GM13977 (cell line): ENCODE data around the gene CEP290.

Source experiments
- DNase-seq: peaks from one replicate; pipeline ENCODE4 v3.0.0; 2012; ENCODE audit warnings: low spot score
- CTCF ChIP-seq: IDR thresholded peaks from 2 replicates; pipeline ENCODE4 v1.5.1; 2012; ENCODE audit warnings: mild to moderate bottlenecking, control low read depth; ENCODE audit not compliant: insufficient read depth; ENCODE audit errors: extremely low read depth, missing control alignments
- in situ Hi-C: fragments of 300-500 bp; cut with MboI; formaldehyde crosslinking; loops from one replicate; pipeline ENCODE4 v1.12.0; 2022; ENCODE audit warnings: low sequenced_read_pairs, low pct_unique_long_range_greater_than_20kb, mixed read lengths, inconsistent platforms; ENCODE audit not compliant: unreplicated experiment

The CEP290 gene

GRCh38 chr12:88063375-88063774, 78.5 kb downstream of the CEP290 start:
- in situ Hi-C loops: no loop called here
- DNase-seq: peak; percentile 19
- TF ChIP-seq CTCF: no peak

- DNase-seq: peak; percentile 4
- in situ Hi-C loops: no loop called here
- no peak for TF ChIP-seq CTCF
Measured at GRCh38 chr12:88062474-88062873, 79.4 kb downstream of the CEP290 start.

- no peak for TF ChIP-seq CTCF
- DNase-seq: no peak
- in situ Hi-C loops: no loop called here
Measured at GRCh38 chr12:88058719-88059077, 83.2 kb downstream of the CEP290 start.

GRCh38 chr12:88057994-88058718, 83.7 kb downstream of the CEP290 start:
- in situ Hi-C loops: no loop called here
- no peak for TF ChIP-seq CTCF
- no peak for DNase-seq

- no peak for DNase-seq
- TF ChIP-seq CTCF: no peak
- in situ Hi-C loops: no loop called here
Measured at GRCh38 chr12:88056571-88056970, 85.3 kb downstream of the CEP290 start.

- in situ Hi-C loops: no loop called here
- no peak for DNase-seq
- TF ChIP-seq CTCF: peak; percentile 58
Measured at GRCh38 chr12:88052686-88053085, 89.2 kb downstream of the CEP290 start.

- DNase-seq: no peak
- TF ChIP-seq CTCF: no peak
- in situ Hi-C loops: no loop called here
Measured at GRCh38 chr12:88044035-88044434, 97.9 kb downstream of the CEP290 start.
